ENCODE data around the gene HSDL2.

DNA sequence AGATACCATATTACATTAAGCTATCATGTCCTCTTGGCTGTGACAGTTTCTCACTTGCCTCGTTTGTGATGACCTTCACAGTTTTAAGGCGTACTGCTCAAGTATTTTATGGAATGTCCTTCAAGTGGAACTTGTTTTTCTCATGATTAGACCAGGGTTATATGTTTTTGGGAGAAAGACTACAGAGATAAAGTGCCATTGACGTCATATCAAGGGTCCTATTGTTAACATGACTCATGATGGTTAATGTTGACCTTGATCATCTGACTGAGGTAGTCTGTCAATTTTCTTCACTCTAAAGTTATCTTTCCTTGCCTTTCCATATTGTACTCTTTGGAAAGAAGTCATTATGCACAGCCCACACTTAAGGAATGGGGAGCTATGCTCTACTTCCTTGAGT is 28.7 kb upstream of the HSDL2 start:
- TF ChIP-seq GATA2 (IDR thresholded peaks at IDR 0.05; ENCODE audit: low read depth, low read length) (no peak), GATA3 (IDR thresholded peaks at IDR 0.05; ENCODE audit: low read depth, low read length) (no peak)
